ENCODE results near the gene FDCSP.
"Not testable (repeated sequence)": the region's sequence is repeated elsewhere in the genome, so short reads cannot be mapped to it uniquely, and the experiment has no call there.

Gene FDCSP

GRCh38 chr4:70225824-70226223, at the start of gene FDCSP:
Gene FDCSP (plus strand): TSS chr4:70226124. CDS start chr4:70231195, 5,071 bp downstream.
- no peak for DNase-seq (ENCODE audit: low read depth in 2 of 3, low spot score in 1 of 3)

GRCh38 chr4:70177090-70177489, 48.8 kb upstream of the FDCSP start:
- no peak for DNase-seq (ENCODE audit: low read depth in 2 of 3, low spot score in 1 of 3)

GRCh38 chr4:70178075-70178660, 47.8 kb upstream of the FDCSP start:
- DNase-seq (ENCODE audit: low read depth in 2 of 3, low spot score in 1 of 3) = no peak

DNA sequence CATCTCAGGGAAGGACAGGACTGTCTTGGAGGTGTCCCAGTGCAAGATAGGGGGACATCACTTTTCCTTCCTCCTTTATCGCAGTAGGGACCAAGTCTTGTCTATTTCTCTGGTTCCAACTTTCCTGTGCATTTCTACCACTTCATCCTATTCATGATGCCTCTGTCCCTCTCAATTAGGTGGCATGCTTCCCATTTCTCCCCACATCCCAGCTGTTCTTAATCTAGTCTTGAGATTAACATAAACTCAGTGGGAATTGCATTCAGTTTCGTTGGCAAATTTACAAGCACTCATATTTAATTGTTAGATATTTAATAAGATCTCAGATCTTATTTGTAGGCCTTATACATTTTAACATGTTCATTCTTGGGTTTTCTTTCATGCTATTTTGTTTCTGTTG, 46.1 kb upstream of the FDCSP start:
- no peak for DNase-seq (ENCODE audit: low read depth in 2 of 3, low spot score in 1 of 3)

DNA sequence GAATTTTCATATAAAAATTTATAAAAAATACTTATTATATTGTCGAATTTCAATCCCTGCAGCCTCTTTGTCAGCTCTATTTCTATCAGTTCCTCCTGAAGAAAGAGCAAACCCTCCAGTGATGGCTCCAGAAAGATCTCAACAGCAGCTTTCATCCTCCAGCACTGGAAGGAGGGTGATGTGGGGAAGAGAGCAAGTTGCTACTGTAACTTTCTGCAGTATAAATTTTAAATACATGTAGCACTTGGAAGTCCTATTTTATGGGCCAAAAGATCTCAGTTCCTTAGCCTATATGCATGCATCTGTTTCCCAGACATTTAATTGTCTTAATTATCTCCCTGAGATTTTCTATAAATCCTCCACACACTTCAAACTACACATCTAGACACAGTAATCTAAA, 44.1 kb upstream of the FDCSP start:
- DNase-seq (ENCODE audit: low read depth in 2 of 3, low spot score in 1 of 3) = no peak

DNA sequence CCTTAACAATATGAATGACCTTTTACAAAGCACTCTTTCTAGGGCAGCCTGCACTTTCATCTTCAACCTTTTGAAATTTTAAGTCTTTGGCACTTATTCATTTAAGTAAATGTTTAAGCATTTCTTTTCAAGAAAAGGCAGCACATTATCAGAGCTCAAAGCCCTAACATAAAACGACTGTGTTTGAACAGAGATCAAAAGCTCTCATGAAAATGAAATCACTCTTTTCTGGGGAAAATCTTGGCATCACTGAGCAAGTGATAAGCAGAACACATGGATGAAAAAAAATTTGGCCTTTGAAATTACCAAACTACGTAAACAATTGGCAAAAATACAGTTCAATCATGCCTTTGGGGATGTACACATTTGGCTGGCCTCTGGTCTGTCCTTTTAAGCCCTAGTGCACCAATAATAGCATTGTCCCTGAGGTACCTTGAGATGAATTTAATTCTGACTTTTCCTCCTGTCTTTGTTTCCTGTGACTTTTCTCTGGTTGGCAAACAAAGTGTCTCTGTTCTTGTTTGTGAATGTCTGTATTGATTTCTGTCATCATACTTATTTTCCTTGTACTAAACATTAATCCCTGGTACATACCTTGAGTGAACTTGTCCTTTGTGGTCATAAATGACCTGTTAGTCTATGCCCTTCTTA, 43.3 kb upstream of the FDCSP start:
- DNase-seq (ENCODE audit: low read depth in 2 of 3, low spot score in 1 of 3) = no peak

DNA sequence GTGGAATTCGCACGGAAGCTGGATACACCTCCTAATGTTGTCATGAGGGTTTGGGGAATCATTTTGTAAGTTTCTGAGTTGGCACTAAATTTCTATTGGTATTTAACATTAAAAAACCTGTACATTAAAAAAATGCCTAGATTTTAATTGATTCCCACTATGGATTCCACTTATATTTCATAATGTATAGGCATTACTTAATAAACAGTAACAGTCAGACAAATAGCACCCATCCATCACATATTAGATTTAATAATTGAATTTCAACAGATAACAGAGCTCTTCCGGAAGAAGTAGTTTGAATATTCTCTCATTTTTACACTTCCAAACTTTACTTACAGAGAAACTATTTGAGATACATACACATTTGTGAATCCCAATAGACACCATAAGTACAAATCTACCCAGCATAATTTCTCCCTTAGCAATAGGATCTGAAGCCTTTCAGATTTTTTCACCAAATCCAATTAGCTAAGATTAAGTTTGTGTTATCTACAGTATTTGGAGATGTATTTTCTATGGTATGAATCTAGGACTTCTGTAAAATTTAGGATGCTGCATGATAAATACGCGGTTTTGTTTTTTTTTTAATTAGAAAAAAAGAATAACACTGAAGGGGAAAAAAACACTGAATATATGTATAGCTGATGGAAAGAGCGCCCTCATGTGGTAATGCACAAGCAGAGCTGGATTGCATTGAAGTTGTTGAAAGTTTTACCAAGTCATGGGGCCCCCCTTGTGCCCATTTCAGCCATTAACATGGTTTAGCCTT, 42.6 kb upstream of the FDCSP start:
- DNase-seq (ENCODE audit: low read depth in 2 of 3, low spot score in 1 of 3) = peak in 1 of 3 donors; percentile 11

DNA sequence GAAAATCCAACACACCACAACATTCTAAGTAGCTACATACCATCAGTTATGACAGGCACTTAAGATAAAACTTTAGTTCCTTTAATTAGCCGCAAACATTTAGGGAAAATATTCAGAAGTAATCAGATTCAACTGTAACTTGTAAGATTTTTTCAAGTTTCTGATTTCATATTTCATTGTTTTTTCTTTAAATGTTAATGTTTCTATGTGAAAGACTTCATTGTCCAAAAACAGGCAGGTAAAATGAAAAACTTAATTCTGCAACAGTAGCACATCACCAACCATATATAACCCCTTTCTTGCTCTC, 42.0 kb upstream of the FDCSP start:
- DNase-seq (ENCODE audit: low read depth in 2 of 3, low spot score in 1 of 3) = no peak

DNA sequence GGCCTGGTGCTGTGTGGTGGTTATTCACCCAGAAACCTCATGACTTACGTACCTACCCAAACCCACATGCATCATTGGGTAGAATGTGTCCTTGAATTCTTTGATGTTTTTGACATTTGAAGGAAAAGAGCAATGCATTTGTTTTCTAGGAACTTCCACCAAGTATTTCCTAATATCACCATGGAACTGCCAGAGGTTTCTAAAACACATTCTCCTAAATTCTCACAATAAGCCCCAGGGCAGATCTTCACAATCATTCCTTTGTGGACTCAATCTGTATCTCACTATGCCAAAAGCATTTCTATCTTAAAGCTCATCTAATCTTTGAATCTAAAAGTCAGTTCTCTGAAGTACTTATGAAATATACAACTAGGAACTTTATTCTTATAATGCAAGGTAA, 38.7 kb upstream of the FDCSP start:
- no peak for DNase-seq (ENCODE audit: low read depth in 2 of 3, low spot score in 1 of 3)

DNA sequence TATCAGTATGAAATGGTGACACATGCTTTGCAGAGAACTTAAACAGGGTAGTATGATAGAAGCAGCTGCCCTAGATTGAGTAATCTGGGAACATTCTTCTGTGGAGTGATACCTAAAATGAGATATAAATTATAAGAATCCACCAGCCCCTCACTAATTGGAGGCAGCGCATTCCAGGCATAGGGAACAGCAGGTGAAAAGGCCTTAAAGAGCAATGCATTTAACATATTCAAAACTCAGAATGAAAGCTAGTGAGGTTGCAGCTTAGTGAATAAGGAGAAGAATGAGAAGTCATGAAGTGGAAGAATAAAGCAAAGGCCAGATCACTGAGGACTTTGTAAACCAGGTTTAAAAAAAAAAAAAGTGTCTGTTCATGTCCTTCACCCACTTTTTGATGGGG, 35.3 kb upstream of the FDCSP start:
- no peak for DNase-seq (ENCODE audit: low read depth in 2 of 3, low spot score in 1 of 3)

DNA sequence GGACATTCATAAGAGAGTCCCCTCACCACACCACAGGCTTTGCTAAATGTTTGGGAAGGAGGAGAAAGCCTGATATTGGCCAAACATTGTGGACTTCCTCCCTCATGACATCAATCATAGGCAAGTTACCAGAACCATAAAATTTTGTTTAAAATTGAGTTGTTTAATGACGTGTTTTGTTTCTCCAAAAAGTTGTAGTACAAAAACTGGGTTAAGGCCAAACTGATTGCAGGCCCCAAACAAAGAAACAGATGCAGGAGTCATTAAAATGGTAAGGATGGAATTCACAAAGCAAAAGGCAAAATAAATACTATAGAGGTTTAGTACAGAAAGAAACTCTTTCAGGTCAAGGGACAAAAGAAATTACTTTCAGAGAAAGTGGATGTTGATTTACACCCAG, 34.3 kb upstream of the FDCSP start:
- no peak for DNase-seq (ENCODE audit: low read depth in 2 of 3, low spot score in 1 of 3)

- no peak for DNase-seq (ENCODE audit: low read depth in 2 of 3, low spot score in 1 of 3)
Observed at GRCh38 chr4:70192895-70193294, 33.0 kb upstream of the FDCSP start.

- DNase-seq (ENCODE audit: low read depth in 2 of 3, low spot score in 1 of 3) = no peak
Observed at GRCh38 chr4:70195425-70195824, 30.5 kb upstream of the FDCSP start, which contains the start of gene ODAM. Gene ODAM (plus strand): TSS chr4:70195725. CDS start chr4:70196544, 819 bp downstream.

GRCh38 chr4:70196857-70197256, 29.1 kb upstream of the FDCSP start:
- no peak for DNase-seq (ENCODE audit: low read depth in 2 of 3, low spot score in 1 of 3)

DNA sequence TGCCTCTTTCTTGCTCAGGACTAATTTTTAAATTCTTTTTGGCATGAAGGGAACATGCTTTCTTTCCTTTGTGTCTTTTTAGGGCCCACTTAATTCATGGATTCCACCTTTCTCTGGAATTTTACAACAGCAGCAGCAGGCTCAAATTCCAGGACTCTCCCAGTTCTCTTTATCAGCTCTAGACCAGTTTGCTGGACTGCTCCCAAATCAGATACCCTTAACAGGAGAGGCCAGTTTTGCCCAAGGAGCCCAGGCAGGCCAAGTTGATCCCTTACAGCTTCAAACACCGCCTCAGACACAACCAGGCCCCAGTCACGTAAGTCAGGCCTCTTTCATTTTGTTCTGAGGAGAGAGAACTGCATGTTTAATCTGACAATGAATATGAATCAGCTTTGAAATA, 28.1 kb upstream of the FDCSP start:
- DNase-seq (ENCODE audit: low read depth in 2 of 3, low spot score in 1 of 3) = no peak

GRCh38 chr4:70203601-70204000, 22.3 kb upstream of the FDCSP start:
- DNase-seq (ENCODE audit: low read depth in 2 of 3, low spot score in 1 of 3) = no peak

- DNase-seq (ENCODE audit: low read depth in 2 of 3, low spot score in 1 of 3) = not testable (repeated sequence)
Observed at GRCh38 chr4:70212752-70213151, 13.2 kb upstream of the FDCSP start.

- not testable (repeated sequence) for DNase-seq (ENCODE audit: low read depth in 2 of 3, low spot score in 1 of 3)
Observed at GRCh38 chr4:70216109-70216508, 9.8 kb upstream of the FDCSP start.

- not testable (repeated sequence) for DNase-seq (ENCODE audit: low read depth in 2 of 3, low spot score in 1 of 3)
Observed at GRCh38 chr4:70216550-70216949, 9.4 kb upstream of the FDCSP start.

- not testable (repeated sequence) for DNase-seq (ENCODE audit: low read depth in 2 of 3, low spot score in 1 of 3)
Observed at GRCh38 chr4:70221389-70221788, 4.5 kb upstream of the FDCSP start.

DNA sequence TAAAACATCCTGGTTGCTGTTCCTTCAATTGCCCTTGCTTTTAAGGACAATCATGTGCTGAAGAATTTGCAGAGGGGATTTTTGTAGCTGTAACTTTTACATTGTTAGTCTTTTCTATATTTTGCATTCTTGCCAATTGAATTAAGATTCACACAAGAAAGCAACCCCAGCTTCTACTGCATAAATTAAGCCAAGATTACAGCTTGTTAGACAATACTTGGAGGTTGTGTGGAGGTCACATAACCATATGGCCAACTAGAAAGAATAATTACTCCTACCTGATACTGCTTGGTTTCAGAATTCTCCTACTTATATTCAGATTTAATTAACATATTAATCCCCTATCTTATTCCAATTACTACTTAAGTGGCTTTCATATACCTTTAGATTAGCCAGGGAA, 4.1 kb upstream of the FDCSP start:
- not testable (repeated sequence) for DNase-seq (ENCODE audit: low read depth in 2 of 3, low spot score in 1 of 3)

- DNase-seq (ENCODE audit: low read depth in 2 of 3, low spot score in 1 of 3) = no peak
Observed at GRCh38 chr4:70236125-70236524, 10.2 kb downstream of the FDCSP start.
